HFF-Myc (cell line): Measurements from ENCODE around the gene TRABD2B.

Experiments
- DNase-seq: peaks from one replicate; pipeline ENCODE4 v3.0.0-alpha.2; 2011; ENCODE audit warnings: low read depth; ENCODE audit errors: extremely low read depth
- H3K4me3 ChIP-seq: replicated peaks from 2 replicates; pipeline ENCODE4 v1.5.1; 2011; ENCODE audit warnings: low read depth, mild to moderate bottlenecking, control low read depth, low read length
- CTCF ChIP-seq: IDR thresholded peaks from 2 replicates; pipeline ENCODE4 v1.5.1; 2012; ENCODE audit warnings: mild to moderate bottlenecking, low read depth, low read length, control low read depth; ENCODE audit errors: missing control alignments

The TRABD2B gene

GRCh38 chr1:48007047-48007446 lies 9.9 kb upstream of the TRABD2B start:
- DNase-seq = no peak
- no peak for TF ChIP-seq CTCF
- H3K4me3 ChIP-seq = no peak overlapping the region

- no peak overlapping the region for H3K4me3 ChIP-seq
- no peak for DNase-seq
- no peak for TF ChIP-seq CTCF
Observed at GRCh38 chr1:48006264-48006663, 9.1 kb upstream of the TRABD2B start.

- no peak overlapping the region for H3K4me3 ChIP-seq
- no peak for DNase-seq
- no peak for TF ChIP-seq CTCF
Observed at GRCh38 chr1:48005253-48006117, 8.3 kb upstream of the TRABD2B start.

GRCh38 chr1:48003741-48004531 lies 6.8 kb upstream of the TRABD2B start:
- DNase-seq = no peak
- no peak for TF ChIP-seq CTCF
- no peak overlapping the region for H3K4me3 ChIP-seq

- DNase-seq = no peak
- TF ChIP-seq CTCF = no peak
- H3K4me3 ChIP-seq = no peak overlapping the region
Observed at GRCh38 chr1:48002142-48002541, 5.0 kb upstream of the TRABD2B start.

GRCh38 chr1:48001696-48002095 lies 4.5 kb upstream of the TRABD2B start:
- H3K4me3 ChIP-seq = no peak overlapping the region
- TF ChIP-seq CTCF = no peak
- DNase-seq = no peak
